Activated naive CD4-positive, alpha-beta T cell treated with anti-CD3 and anti-CD28 coated beads, Interleukin-2, amount 10 ng/mL, durations not matched to agents 7 days and 5 days (primary cell): Measurements from ENCODE around the gene OLFM2.
"Not testable (repeated sequence)": the region's sequence is repeated elsewhere in the genome, so short reads cannot be mapped to it uniquely, and the experiment has no call there.

Experiments
- CTCF ChIA-PET: fragments of 350-600 bp; sonication (Branson Sonifier 250); formaldehyde crosslinking; loops from one replicate; lab custom pipeline; 2021; ENCODE audit warnings: antibody characterized with exemption; lab: Charles Lee
- DNase-seq: peaks from one replicate; pipeline ENCODE4 v3.0.0-alpha.2; 2020
- H3K27ac Mint-ChIP-seq: one replicate; pipeline ENCODE4 v1.8.0; 2021; ENCODE audit warnings: mild to moderate bottlenecking, moderate library complexity, mixed read lengths
- H3K27me3 Mint-ChIP-seq: one replicate; pipeline ENCODE4 v1.8.0; 2021; ENCODE audit warnings: mild to moderate bottlenecking, mixed read lengths
- H3K36me3 Mint-ChIP-seq: one replicate; pipeline ENCODE4 v1.8.0; 2021; ENCODE audit warnings: mixed read lengths
- H3K4me1 Mint-ChIP-seq: one replicate; pipeline ENCODE4 v1.8.0; 2021; ENCODE audit warnings: mixed read lengths
- H3K4me3 Mint-ChIP-seq: one replicate; pipeline ENCODE4 v1.8.0; 2021; ENCODE audit warnings: mild to moderate bottlenecking, moderate library complexity, mixed read lengths
- H3K9me3 Mint-ChIP-seq: one replicate; pipeline ENCODE4 v1.8.0; 2021; ENCODE audit warnings: mixed read lengths

The OLFM2 gene

DNA sequence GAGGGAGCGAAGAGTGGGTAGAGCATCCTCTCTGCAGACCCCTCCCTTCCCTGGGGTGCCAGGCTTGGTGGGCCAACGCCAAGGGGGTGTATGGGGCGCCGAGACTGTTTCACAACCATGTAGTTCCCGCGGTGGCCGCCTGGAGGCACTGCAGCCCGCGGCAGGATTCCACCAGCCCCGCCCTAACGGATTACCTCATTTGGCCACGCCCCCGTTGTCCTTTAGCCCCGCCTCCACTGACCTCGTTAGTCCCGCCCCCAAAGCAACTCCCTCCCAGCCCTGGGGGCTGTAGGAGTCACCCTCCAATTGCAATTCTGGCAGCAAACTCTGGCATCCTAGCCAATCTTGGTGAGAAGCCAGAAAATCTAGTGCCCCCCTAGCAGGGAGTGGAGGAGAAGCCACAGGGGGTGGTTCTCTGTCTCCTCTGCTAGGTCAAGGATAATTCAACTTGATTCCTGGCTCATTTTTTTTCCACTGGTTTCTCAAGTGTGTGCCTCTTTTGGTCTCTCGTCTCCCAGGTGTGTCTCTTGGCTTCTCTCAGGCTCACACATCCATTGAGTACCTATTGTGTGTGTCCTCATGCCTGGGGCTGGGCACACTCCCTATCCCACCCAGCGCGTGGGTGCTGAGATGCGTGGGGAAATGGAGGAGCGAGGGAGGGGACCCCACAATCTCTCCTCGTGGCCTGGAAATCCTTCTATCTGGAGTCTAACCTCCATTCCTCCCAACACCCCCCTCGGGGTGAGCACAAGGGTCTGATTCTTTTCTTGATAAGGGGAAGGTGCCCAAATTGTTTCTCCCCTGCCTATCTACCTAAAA lies 2.0 kb downstream of the OLFM2 start:
- Mint-ChIP-seq H3K4me1 (peaks cover 26% of the 10 kb centered on the region), H3K27ac (no peak overlapping the region), H3K9me3 (peaks cover 3% of the 10 kb centered on the region), H3K36me3 (peaks cover 3% of the 10 kb centered on the region), H3K27me3 (peaks cover 82% of the 10 kb centered on the region), H3K4me3 (no peak overlapping the region)
- CTCF ChIA-PET = interaction anchor here (1.0 to 6.2 kb wide), 2 partner anchors 94 to 316 kb away, joined by 4 to 66 read pairs; no protein-coding TSS in a partner anchor
- DNase-seq = peak; percentile 83

DNA sequence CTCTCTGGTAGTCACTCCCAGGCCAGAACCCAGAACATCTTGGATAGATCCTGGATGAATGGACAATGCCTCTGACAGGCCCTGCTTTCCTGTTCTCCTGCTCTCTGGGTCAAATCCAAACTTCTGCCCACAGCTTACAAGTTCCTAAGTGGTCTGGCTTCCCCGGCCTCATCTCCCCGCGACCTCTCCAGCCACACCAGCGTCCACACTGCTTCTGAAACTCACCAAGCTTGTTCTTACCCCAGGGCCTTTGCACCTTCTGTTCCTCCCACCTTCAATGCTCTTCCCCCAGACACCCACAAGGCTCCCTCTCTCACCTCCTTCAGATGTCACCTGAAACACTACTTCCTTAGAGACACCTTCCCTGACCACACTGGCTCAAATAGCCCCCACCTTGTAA lies 3.5 kb downstream of the OLFM2 start:
- H3K36me3 Mint-ChIP-seq = peaks cover 3% of the 10 kb centered on the region

DNA sequence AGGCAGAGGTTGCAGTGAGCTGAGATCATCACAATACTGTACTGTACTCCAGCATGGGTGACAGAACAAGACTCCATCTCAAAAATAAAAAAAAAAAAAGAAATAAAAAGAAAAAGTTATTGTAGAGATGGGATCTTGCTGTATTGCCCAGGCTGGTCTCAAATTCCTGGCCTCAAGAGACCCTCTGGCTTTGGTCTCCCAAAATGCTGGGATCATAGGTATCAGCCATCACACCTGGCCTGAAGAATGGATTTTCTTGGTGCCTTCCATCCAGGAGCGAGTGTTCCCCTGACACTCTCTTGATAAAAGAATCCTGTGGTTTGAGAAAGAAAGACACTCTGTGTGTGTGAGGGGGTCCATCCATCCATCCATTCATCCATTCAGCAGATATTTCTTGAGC lies 4.7 kb downstream of the OLFM2 start:
- CTCF ChIA-PET = interaction anchor here (0.7 to 6.2 kb wide), 13 partner anchors 9 to 318 kb away, joined by 3 to 66 read pairs (median 4); no protein-coding TSS in a partner anchor
- Mint-ChIP-seq H3K27me3 (peaks cover 70% of the 10 kb centered on the region), H3K36me3 (peaks cover 3% of the 10 kb centered on the region), H3K9me3 (peaks cover 3% of the 10 kb centered on the region), H3K27ac (no peak overlapping the region), H3K4me3 (no peak overlapping the region), H3K4me1 (peaks cover 20% of the 10 kb centered on the region)
- DNase-seq = no peak

More for the DNA sequence above, 3.5 kb downstream of the OLFM2 start:
- Mint-ChIP-seq H3K27me3 (peaks cover 77% of the 10 kb centered on the region), H3K9me3 (peaks cover 3% of the 10 kb centered on the region), H3K4me3 (no peak overlapping the region), H3K27ac (no peak overlapping the region), H3K4me1 (peaks cover 26% of the 10 kb centered on the region)
- CTCF ChIA-PET = interaction anchor here (1.1 to 6.2 kb wide), 9 partner anchors 10 to 456 kb away, joined by 3 to 66 read pairs (median 4); no protein-coding TSS in a partner anchor
- DNase-seq = no peak

DNA sequence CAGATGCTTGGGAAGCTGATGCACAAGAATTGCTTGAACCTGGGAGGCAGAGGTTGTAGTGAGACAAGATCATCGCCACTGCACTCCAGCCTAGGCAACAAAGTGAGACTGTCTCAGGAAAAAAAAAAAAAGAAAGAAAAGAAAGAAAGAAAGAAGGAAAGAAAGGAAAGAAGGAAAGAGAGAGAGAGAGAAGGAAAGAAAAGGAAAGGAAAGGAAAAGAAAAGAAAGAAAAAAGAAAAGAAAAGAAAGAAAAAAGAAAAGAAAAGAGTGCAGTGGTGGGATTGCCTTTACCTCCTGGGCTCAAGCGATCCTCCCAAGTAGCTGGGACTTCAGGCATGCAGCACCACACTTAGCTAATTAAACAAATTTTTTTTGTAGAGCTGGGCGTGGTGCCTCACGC lies 12.9 kb downstream of the OLFM2 start:
- no peak for DNase-seq
- Mint-ChIP-seq H3K27me3 (peaks cover 36% of the 10 kb centered on the region), H3K4me1 (no peaks in the 10 kb centered on the region), H3K9me3 (no peaks in the 10 kb centered on the region), H3K36me3 (no peaks in the 10 kb centered on the region), H3K27ac (no peak overlapping the region), H3K4me3 (no peak overlapping the region)
- CTCF ChIA-PET = no interaction called here

DNA sequence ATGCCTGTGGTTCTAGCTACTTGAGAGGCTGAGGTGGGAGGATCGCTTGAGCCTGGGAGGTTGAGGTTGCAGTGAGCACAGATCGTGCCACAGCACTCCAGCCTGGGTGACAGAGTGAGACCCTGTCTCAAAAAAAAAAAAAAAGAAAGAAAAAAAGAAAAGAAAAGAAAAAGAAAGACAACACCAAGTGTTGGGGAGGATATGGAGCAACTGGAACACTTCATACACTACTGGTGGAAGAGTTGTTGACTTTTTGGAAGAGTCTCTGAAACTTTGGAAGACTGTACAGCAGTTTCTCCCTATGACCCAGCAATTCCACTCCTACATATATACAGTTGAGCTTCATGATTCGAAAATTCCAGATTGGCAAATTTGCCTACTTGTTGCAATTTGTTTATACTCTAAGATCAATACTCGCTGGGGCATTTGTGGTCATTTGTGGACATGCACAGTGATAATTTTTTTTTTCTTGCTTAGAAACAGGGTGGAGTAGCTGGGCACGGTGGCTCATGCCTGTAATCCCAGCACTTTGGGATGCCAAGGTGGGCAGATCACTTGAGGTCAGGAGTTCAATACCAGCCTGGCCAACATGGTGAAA lies 13.4 kb downstream of the OLFM2 start:
- H3K4me3 Mint-ChIP-seq, H3K9me3 Mint-ChIP-seq, H3K36me3 Mint-ChIP-seq, DNase-seq, H3K27ac Mint-ChIP-seq, H3K4me1 Mint-ChIP-seq: not testable (repeated sequence)
- CTCF ChIA-PET = interaction anchor here (1.8 kb wide), 1 partner anchor 8 kb away, joined by 5 read pairs; no protein-coding TSS in a partner anchor
- H3K27me3 Mint-ChIP-seq = peaks cover 35% of the 10 kb centered on the region

DNA sequence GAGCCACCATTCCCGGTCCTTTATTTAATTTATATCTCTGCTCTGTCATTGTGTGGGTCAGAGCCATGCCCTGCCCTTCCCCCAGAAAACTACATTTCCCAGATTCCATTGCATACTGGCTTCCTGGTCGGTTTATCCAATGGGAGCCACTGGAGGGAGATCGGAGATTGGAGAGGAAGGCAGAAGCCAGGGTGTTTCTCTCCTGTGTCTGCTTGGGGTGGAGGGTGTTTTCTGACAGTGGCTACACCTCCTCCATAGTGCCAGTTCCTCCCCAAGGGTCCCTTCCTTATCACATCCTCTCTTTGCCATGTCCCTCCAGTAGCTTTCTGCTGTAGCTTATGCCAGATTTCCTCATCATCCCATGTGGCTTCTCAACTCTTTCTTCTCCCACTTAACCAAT lies 19.0 kb downstream of the OLFM2 start:
- H3K9me3 Mint-ChIP-seq = no peaks in the 10 kb centered on the region
- CTCF ChIA-PET = interaction anchor here (1.5 to 1.8 kb wide), 2 partner anchors 14 to 16 kb away, joined by 4 read pairs; no protein-coding TSS in a partner anchor
- no peak overlapping the region for H3K27ac Mint-ChIP-seq
- no peaks in the 10 kb centered on the region for H3K36me3 Mint-ChIP-seq
- peaks cover 11% of the 10 kb centered on the region for H3K4me1 Mint-ChIP-seq
- no peak overlapping the region for H3K4me3 Mint-ChIP-seq
- peaks cover 57% of the 10 kb centered on the region for H3K27me3 Mint-ChIP-seq
- DNase-seq = peak; percentile 30

DNA sequence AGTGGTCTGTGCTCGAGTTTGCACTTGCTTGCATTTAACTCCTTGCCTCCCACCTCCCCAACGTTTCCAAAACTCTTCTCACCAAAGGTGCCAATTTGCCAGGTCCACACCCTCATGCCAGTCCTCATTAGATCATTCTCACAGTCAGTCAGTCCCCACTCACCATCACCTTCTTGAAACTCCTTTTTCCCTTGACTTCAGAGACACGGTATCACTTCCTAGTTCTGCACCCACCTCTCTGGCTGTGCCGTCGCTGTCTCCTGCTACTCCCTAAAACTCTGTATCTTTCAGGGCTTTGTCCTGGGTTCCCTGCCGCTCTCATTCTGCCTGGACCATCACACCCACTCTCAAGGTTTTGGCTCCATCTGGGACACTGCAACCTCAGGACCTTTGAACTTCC lies 19.6 kb downstream of the OLFM2 start:
- H3K9me3 Mint-ChIP-seq = no peaks in the 10 kb centered on the region
- peaks cover 11% of the 10 kb centered on the region for H3K4me1 Mint-ChIP-seq
- H3K36me3 Mint-ChIP-seq = no peaks in the 10 kb centered on the region
- DNase-seq = no peak
- peaks cover 57% of the 10 kb centered on the region for H3K27me3 Mint-ChIP-seq
- H3K27ac Mint-ChIP-seq = no peak overlapping the region
- CTCF ChIA-PET = interaction anchor here (1.1 to 1.8 kb wide), 3 partner anchors 14 to 58 kb away, joined by 3 to 4 read pairs (median 4); no protein-coding TSS in a partner anchor
- H3K4me3 Mint-ChIP-seq = no peak overlapping the region

DNA sequence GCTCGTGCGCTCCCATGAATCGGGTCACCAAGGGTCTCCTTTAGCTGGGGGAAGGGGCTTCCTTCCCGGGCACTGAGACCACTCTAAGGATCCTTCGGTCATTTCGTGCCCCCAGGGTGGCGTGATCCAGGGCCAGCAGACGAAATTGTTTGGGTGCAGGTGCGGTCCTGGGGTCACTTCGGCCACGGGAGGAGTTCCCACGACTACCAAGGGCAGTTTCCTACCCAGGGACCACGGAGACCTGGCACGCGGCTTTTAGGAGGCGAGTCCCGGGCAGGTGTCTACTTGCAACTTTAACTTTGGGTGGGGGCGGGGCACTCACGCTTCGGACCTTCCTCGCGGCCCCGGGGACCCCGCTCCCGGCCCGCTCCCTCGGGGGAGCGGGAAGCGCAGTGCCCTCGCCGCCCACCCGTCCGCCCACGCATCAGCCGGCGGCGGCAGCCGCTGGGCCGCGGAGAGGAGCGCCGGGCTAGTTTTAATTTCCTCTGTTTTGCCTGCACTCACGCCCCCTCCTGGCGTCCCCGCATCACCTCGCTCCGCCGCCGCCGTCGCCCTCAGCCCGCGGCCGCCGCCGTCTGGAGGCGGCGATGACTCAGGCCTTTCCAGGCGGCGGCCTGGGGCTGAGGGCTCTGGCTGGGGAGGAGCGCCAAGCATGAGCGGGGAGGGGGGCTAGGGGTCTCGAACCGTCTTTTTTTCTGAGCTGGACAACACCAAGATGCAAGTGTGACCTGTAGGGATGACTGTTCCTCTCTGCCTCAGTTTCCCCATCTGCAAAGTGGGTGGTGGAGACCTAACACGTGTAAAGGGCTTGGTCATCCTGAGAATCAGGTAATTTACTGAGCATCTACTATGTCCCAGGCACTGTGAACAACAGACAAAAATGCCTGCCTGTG lies 21.8 kb downstream of the OLFM2 start:
- H3K4me1 Mint-ChIP-seq = peaks cover 11% of the 10 kb centered on the region
- H3K27me3 Mint-ChIP-seq = peaks cover 52% of the 10 kb centered on the region
- CTCF ChIA-PET = no interaction called here
- DNase-seq = peak; percentile 88
- peak overlapping the region; percentile 57 for H3K4me3 Mint-ChIP-seq
- no peaks in the 10 kb centered on the region for H3K9me3 Mint-ChIP-seq
- H3K36me3 Mint-ChIP-seq = no peaks in the 10 kb centered on the region
- no peak overlapping the region for H3K27ac Mint-ChIP-seq

DNA sequence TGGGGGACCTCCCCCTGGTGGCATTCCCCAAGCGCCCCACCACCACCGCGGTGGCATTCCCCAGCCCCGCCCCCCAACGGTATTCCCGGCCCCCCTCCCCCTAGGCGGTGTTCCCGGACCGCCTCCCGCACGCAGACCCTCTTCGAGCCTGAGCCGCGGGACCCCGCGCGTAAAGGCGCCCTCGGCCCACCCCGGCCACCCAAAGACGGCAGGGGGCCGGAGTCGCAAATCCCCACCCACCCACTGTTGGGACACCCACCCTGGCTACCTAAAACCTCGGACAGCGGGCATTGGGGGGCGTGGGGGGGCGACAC lies 22.4 kb downstream of the OLFM2 start:
- DNase-seq = no peak
- no peaks in the 10 kb centered on the region for H3K36me3 Mint-ChIP-seq
- peak overlapping the region; percentile 57 for H3K4me3 Mint-ChIP-seq
- no peak overlapping the region for H3K27ac Mint-ChIP-seq
- peaks cover 11% of the 10 kb centered on the region for H3K4me1 Mint-ChIP-seq
- H3K27me3 Mint-ChIP-seq = peaks cover 55% of the 10 kb centered on the region
- CTCF ChIA-PET = no interaction called here
- no peaks in the 10 kb centered on the region for H3K9me3 Mint-ChIP-seq

DNA sequence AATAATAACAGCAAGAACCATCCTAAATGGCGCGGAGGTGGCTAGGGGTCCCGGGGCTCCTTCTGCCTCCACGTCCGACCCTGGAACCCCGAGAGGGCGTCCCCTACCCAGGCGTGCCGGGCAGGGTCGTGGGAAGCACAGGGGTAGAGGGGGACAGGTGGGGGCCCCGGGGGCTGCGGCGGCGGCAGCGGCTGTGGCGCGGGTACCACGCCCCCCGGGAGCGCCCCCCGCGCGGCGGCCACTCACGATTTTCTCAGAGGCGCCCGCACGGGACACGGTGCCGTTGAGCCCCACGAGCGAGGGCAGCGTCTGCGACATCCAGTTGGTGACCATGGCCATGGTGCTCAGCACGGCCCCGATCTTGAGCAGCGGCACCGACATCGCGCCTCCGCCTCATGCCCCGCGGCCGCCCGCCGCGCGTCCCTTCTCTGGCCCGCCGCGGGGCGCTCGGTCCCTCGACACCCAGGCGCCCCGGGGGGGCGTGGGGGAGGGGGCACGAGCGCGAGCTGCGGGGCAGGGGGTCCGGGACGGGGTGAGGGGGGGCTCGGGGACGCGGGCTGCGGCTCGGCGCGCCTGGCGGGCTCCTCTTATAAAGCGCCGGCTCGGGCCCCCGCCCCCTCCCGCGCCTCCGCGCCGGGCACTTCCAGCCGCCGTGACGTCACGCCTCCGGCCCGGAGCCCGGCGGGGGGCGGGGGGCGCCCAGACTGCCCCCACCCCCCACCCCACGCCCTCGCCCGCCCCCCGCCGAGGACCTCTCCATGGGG lies 22.9 kb downstream of the OLFM2 start:
- Mint-ChIP-seq H3K4me1 (peaks cover 11% of the 10 kb centered on the region), H3K36me3 (no peaks in the 10 kb centered on the region), H3K9me3 (no peaks in the 10 kb centered on the region), H3K27ac (no peak overlapping the region), H3K27me3 (peaks cover 55% of the 10 kb centered on the region), H3K4me3 (peak overlapping the region; percentile 56)
- DNase-seq = peak; percentile 24
- CTCF ChIA-PET = no interaction called here

DNA sequence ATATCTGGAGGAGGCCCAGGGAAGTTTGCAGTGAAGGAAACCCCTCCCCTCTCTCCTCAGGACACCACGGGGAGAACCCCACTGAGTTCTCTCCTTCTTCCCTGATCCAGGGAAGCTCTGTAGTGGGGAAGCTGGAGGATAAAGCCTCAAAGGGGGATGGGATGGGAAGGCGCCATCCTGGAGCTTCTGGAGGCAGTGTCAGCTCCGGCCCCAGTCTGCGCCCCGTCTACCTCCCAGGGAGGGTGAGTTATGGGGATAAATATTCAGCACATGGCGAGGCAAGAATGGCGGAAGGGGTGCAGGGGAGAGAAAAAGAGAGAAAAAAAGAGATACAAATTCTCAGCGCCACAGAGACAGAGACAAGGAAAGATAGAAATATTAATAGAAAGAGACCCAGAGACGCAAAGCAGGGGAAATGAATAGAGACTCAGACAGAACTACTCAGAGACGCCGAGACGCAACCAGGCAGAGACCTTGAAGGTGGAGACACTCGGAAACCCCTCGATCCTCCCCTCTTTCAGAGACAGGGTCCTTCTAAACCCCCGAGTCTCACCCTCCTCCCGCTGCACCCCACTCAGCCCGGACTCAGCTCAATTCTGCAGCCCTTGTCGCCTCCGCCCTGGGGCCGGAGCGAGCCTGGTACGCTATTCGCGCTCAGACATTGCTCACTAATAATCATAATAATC lies 23.6 kb downstream of the OLFM2 start:
- Mint-ChIP-seq H3K4me3 (peak overlapping the region; percentile 56), H3K27ac (no peak overlapping the region), H3K27me3 (peaks cover 53% of the 10 kb centered on the region), H3K4me1 (peaks cover 11% of the 10 kb centered on the region), H3K9me3 (no peaks in the 10 kb centered on the region), H3K36me3 (no peaks in the 10 kb centered on the region)
- CTCF ChIA-PET = no interaction called here
- no peak for DNase-seq

DNA sequence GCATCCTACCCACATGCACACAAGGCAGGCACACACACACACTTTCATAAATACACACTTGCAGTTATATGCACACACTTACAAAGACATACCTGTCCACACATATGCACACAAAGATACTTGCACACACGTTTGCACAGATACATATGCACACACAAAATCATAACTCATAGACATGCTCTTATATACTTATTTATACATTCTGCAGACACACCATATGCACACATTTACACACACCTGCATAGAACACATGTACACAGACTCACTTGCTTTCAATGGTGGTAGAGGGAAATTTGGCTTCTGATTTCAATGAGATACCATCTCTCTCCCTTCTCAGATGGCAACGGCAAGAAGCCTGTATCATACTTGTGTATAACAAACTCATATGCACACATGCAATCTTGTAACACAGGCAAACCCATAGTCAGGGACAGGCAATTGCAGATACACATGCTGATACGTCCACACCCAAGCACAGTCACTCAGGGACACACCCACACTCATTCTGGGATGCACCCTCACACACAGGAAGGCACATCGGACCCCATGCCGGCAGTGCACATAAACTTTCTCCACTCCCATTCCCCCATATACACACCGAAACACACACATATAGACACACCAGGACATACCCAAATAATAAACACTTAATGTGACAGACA lies 24.7 kb downstream of the OLFM2 start:
- peaks cover 7% of the 10 kb centered on the region for H3K4me1 Mint-ChIP-seq
- H3K36me3 Mint-ChIP-seq = no peaks in the 10 kb centered on the region
- no peak for DNase-seq
- peaks cover 46% of the 10 kb centered on the region for H3K27me3 Mint-ChIP-seq
- H3K9me3 Mint-ChIP-seq = no peaks in the 10 kb centered on the region
- CTCF ChIA-PET = no interaction called here
- H3K27ac Mint-ChIP-seq = no peak overlapping the region
- H3K4me3 Mint-ChIP-seq = no peak overlapping the region

DNA sequence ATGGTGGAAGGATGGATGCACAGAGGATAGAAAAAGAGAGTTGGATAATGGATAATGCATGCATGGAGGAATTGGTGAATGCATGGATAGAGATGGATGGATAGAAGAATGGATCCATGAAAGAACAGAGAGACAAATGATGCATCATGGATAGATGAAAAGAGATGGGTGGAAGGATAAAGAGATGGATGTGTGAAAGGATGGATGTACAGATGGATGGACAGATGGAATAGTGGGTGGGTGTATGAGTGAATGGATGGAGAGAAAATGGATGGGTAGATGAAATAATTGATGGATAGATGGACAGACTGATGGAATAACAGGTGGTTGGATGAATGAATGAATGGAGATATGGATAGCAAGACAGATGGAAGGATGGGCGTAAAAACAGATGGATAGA lies 25.7 kb downstream of the OLFM2 start:
- no peak for DNase-seq
- Mint-ChIP-seq H3K36me3 (no peaks in the 10 kb centered on the region), H3K9me3 (no peaks in the 10 kb centered on the region), H3K4me3 (no peak overlapping the region), H3K4me1 (peaks cover 7% of the 10 kb centered on the region), H3K27ac (no peak overlapping the region), H3K27me3 (peaks cover 38% of the 10 kb centered on the region)
- CTCF ChIA-PET = no interaction called here
